ENCODE results near the gene HCFC1. TPM values are rescaled to one million over a fixed set of nuclear protein-coding genes. Genes with fewer than 3 reads are reported as not detected.

HCFC1 gene
- total RNA-seq, 1 donor from 2014 or later: 59.7 TPM

DNA sequence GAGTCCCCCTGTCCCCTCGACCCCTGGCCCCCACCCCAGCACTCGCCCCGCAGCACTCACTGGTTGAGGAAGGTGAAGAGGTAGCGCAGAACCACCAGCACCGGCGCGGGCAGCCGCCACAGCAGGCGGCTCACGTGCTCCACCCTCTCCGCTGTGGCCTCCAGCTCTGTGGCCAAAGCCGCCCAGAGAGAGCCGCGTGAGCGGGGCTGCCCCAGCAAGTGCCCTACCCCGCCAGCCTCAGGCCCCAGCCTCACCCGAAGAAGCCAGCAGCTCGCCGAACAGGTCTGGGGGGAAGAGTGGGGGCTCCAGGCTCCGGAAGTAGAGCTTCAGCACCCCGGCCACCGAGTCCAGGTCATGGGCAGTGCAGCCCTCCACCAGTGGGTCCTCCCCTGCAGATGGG, 61.2 kb downstream of the HCFC1 start:
- DNase-seq (ENCODE audit: low read depth): no peak
- H3K4me3 ChIP-seq (ENCODE audit: low read depth, low read length): no peak overlapping the region
- no peak for TF ChIP-seq CTCF (conservative IDR thresholded peaks at IDR 0.05; ENCODE audit: low read depth, low read length)

GRCh38 chrX:153909980-153910360, 61.6 kb downstream of the HCFC1 start:
- H3K4me3 ChIP-seq (ENCODE audit: low read depth, low read length): no peak overlapping the region
- TF ChIP-seq CTCF (conservative IDR thresholded peaks at IDR 0.05; ENCODE audit: low read depth, low read length): no peak
- DNase-seq (ENCODE audit: low read depth): no peak

GRCh38 chrX:153909024-153909979, 62.3 kb downstream of the HCFC1 start:
- DNase-seq (ENCODE audit: low read depth): no peak
- TF ChIP-seq CTCF (conservative IDR thresholded peaks at IDR 0.05; ENCODE audit: low read depth, low read length): no peak
- H3K4me3 ChIP-seq (ENCODE audit: low read depth, low read length): no peak overlapping the region

DNA sequence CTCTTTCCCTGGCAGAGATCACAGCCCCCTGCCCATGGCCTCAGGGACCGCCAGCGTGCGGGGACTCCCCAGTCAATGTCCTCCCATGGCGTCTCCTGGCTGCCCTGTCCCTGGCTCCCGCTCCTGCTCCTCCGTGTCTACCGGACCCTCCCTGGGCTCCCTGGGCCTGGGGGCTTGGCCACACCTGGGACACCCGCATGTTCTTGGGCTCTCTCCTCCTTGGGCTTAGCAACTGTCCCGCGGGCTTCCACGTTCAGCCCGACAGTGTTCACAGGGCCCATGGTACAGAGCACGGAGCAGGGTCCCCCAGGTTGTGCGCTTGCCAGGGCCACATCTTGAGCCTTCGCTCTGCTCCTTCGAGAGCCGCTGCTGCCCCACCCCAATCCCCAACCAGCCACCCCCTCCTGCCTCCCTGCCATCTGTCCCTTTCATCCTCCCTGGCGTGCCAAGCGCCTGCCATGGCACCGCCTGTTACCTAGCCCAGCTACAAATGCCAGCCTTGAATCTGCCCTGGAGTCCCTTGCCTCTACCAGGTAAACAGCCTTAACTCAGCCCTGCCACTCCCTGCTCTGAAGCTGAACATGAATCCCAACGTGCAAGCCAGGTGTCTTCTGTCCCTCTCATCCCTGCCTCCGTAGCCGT, 63.3 kb downstream of the HCFC1 start:
- H3K4me3 ChIP-seq (ENCODE audit: low read depth, low read length): no peak overlapping the region
- no peak for TF ChIP-seq CTCF (conservative IDR thresholded peaks at IDR 0.05; ENCODE audit: low read depth, low read length)
- DNase-seq (ENCODE audit: low read depth): no peak

DNA sequence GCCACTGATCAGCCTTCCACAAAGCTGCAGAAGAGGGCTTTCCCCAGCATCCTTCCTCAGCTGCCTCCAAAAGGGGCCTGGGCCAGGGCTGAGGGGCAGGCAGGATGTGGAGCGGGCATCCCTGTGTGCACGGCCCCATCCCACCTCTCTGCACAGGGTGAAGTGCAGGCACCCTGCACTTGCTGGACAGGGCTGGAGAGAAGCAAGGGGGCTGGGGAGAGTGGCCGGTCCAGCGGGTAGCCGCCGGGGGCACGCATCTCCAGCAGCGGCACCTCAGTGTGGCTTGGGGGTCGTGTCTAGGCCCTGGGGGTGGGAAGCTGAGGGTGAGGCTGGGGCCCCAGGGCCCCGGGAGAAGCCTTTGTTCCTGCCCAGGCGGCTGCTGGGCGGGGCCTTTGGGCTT, 64.2 kb downstream of the HCFC1 start:
- no peak overlapping the region for H3K4me3 ChIP-seq (ENCODE audit: low read depth, low read length)
- no peak for TF ChIP-seq CTCF (conservative IDR thresholded peaks at IDR 0.05; ENCODE audit: low read depth, low read length)
- no peak for DNase-seq (ENCODE audit: low read depth)

DNA sequence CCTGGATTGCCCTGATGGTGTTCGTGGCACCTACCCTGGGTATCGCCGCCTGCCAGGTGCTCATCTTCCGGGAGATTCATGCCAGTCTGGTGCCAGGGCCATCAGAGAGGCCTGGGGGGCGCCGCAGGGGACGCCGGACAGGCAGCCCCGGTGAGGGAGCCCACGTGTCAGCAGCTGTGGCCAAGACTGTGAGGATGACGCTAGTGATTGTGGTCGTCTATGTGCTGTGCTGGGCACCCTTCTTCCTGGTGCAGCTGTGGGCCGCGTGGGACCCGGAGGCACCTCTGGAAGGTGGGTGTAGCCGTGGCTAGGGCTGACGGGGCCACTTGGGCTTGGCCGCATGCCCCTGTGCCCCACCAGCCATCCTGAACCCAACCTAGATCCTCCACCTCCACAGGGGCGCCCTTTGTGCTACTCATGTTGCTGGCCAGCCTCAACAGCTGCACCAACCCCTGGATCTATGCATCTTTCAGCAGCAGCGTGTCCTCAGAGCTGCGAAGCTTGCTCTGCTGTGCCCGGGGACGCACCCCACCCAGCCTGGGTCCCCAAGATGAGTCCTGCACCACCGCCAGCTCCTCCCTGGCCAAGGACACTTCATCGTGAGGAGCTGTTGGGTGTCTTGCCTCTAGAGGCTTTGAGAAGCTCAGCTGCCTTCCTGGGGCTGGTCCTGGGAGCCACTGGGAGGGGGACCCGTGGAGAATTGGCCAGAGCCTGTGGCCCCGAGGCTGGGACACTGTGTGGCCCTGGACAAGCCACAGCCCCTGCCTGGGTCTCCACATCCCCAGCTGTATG, 65.3 kb downstream of the HCFC1 start:
- DNase-seq (ENCODE audit: low read depth): no peak
- no peak overlapping the region for H3K4me3 ChIP-seq (ENCODE audit: low read depth, low read length)
- TF ChIP-seq CTCF (conservative IDR thresholded peaks at IDR 0.05; ENCODE audit: low read depth, low read length): no peak
